Measurements from ENCODE around the gene CELA3B. TPM values are rescaled to one million over a fixed set of nuclear protein-coding genes. Genes with fewer than 3 reads are reported as not detected.
A peak's percentile ranks its signal among the peaks of the same experiment; 100 is the strongest.

Gene CELA3B
- total and polyA plus RNA-seq, 2 of the 13 experiments (the other 11 are each of a cell fraction or from before 2014, with no cell fraction given), result 0.34 TPM; not detected in 1

DNA sequence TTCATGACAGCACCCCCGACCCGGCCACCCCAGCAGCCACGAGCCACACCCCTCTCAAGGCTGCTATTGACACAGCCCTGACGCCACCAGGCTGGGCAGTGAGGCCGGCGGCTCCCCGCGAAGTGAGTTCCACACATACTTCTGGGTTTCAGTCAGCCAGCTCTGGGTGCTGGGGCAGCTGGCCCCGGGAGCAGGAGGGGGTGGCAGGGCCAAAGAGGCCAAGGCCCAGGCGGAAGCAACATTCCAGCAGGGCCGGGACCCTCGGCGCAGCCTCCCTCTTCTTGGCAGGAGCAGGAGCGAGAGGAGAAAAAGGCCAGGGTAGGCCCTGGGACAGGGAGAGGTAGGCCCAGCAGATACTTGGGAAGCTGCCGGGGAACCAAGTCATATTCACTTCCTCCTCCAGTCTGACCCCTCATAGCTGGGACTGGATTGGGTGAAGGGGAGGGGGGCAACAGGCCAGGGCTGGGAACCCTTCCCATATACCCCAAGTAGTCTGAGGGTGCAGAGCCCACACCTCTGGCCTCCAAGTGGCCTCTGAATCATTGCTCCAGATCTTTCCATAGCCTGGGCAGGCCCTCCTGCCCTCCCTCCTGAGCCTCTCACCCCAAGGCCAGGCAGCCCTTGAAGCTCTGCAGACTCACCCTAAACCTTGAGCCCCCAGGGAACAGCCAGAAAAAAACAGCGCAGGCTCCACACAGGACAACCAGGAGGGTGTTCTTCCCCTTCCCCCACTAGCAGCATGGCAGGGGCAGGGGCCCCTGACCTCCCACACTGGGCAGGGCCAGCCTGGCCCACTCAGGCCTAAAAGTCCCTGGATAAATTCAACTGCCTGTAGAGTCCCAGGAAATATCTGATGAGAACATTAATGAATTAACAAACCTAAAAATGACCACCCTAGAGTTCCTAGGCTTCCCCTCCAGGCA lies 45.4 kb upstream of the CELA3B start (continued):
- TF ChIP-seq ZNF329 (CRISPR knock-in tag; IDR thresholded peaks at IDR 0.05; ENCODE audit: low read depth) (no peak), MEIS1 (CRISPR knock-in tag; IDR thresholded peaks at IDR 0.05; ENCODE audit: borderline replicate concordance) (no peak), MAFG (CRISPR knock-in tag; IDR thresholded peaks at IDR 0.05) (no peak), IKZF1 (IDR thresholded peaks at IDR 0.05) (no peak), ZFP62 (CRISPR knock-in tag; IDR thresholded peaks at IDR 0.05) (no peak), GLI4 (CRISPR knock-in tag; IDR thresholded peaks at IDR 0.05; ENCODE audit: borderline replicate concordance) (no peak), ZNF446 (CRISPR knock-in tag; IDR thresholded peaks at IDR 0.05) (no peak), ZNF44 (CRISPR knock-in tag; IDR thresholded peaks at IDR 0.05) (no peak), HNF4A (CRISPR knock-in tag; IDR thresholded peaks at IDR 0.05) (peak; percentile 53), TAF15 (IDR thresholded peaks at IDR 0.05; ENCODE audit: low read depth, low read length, poor library complexity, severe bottlenecking) (no peak)
- TF ChIP-seq, protein P1, sequence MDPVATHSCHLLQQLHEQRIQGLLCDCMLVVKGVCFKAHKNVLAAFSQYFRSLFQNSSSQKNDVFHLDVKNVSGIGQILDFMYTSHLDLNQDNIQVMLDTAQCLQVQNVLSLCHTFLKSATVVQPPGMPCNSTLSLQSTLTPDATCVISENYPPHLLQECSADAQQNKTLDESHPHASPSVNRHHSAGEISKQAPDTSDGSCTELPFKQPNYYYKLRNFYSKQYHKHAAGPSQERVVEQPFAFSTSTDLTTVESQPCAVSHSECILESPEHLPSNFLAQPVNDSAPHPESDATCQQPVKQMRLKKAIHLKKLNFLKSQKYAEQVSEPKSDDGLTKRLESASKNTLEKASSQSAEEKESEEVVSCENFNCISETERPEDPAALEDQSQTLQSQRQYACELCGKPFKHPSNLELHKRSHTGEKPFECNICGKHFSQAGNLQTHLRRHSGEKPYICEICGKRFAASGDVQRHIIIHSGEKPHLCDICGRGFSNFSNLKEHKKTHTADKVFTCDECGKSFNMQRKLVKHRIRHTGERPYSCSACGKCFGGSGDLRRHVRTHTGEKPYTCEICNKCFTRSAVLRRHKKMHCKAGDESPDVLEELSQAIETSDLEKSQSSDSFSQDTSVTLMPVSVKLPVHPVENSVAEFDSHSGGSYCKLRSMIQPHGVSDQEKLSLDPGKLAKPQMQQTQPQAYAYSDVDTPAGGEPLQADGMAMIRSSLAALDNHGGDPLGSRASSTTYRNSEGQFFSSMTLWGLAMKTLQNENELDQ (CRISPR knock-in tag; IDR thresholded peaks at IDR 0.05; ENCODE audit: borderline replicate concordance), result no peak
- TF ChIP-seq, protein P2, sequence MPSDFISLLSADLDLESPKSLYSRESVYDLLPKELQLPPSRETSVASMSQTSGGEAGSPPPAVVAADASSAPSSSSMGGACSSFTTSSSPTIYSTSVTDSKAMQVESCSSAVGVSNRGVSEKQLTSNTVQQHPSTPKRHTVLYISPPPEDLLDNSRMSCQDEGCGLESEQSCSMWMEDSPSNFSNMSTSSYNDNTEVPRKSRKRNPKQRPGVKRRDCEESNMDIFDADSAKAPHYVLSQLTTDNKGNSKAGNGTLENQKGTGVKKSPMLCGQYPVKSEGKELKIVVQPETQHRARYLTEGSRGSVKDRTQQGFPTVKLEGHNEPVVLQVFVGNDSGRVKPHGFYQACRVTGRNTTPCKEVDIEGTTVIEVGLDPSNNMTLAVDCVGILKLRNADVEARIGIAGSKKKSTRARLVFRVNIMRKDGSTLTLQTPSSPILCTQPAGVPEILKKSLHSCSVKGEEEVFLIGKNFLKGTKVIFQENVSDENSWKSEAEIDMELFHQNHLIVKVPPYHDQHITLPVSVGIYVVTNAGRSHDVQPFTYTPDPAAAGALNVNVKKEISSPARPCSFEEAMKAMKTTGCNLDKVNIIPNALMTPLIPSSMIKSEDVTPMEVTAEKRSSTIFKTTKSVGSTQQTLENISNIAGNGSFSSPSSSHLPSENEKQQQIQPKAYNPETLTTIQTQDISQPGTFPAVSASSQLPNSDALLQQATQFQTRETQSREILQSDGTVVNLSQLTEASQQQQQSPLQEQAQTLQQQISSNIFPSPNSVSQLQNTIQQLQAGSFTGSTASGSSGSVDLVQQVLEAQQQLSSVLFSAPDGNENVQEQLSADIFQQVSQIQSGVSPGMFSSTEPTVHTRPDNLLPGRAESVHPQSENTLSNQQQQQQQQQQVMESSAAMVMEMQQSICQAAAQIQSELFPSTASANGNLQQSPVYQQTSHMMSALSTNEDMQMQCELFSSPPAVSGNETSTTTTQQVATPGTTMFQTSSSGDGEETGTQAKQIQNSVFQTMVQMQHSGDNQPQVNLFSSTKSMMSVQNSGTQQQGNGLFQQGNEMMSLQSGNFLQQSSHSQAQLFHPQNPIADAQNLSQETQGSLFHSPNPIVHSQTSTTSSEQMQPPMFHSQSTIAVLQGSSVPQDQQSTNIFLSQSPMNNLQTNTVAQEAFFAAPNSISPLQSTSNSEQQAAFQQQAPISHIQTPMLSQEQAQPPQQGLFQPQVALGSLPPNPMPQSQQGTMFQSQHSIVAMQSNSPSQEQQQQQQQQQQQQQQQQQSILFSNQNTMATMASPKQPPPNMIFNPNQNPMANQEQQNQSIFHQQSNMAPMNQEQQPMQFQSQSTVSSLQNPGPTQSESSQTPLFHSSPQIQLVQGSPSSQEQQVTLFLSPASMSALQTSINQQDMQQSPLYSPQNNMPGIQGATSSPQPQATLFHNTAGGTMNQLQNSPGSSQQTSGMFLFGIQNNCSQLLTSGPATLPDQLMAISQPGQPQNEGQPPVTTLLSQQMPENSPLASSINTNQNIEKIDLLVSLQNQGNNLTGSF (CRISPR knock-in tag; IDR thresholded peaks at IDR 0.05), result no peak
- TF ChIP-seq, protein P3, sequence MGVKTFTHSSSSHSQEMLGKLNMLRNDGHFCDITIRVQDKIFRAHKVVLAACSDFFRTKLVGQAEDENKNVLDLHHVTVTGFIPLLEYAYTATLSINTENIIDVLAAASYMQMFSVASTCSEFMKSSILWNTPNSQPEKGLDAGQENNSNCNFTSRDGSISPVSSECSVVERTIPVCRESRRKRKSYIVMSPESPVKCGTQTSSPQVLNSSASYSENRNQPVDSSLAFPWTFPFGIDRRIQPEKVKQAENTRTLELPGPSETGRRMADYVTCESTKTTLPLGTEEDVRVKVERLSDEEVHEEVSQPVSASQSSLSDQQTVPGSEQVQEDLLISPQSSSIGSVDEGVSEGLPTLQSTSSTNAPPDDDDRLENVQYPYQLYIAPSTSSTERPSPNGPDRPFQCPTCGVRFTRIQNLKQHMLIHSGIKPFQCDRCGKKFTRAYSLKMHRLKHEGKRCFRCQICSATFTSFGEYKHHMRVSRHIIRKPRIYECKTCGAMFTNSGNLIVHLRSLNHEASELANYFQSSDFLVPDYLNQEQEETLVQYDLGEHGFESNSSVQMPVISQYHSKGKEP (CRISPR knock-in tag; IDR thresholded peaks at IDR 0.05), result no peak
- TF ChIP-seq, protein P4, sequence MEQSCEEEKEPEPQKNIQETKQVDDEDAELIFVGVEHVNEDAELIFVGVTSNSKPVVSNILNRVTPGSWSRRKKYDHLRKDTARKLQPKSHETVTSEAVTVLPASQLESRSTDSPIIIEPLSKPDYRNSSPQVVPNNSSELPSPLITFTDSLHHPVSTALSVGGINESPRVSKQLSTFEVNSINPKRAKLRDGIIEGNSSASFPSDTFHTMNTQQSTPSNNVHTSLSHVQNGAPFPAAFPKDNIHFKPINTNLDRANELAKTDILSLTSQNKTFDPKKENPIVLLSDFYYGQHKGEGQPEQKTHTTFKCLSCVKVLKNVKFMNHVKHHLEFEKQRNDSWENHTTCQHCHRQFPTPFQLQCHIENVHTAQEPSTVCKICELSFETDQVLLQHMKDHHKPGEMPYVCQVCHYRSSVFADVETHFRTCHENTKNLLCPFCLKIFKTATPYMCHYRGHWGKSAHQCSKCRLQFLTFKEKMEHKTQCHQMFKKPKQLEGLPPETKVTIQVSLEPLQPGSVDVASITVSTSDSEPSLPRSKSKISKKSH (CRISPR knock-in tag; IDR thresholded peaks at IDR 0.05; ENCODE audit: borderline replicate concordance), result no peak
- TF ChIP-seq, protein P5, sequence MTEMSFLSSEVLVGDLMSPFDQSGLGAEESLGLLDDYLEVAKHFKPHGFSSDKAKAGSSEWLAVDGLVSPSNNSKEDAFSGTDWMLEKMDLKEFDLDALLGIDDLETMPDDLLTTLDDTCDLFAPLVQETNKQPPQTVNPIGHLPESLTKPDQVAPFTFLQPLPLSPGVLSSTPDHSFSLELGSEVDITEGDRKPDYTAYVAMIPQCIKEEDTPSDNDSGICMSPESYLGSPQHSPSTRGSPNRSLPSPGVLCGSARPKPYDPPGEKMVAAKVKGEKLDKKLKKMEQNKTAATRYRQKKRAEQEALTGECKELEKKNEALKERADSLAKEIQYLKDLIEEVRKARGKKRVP (CRISPR knock-in tag; IDR thresholded peaks at IDR 0.05), result no peak

All from HepG2 (cell line).